ENCODE measurements around the gene OTOF. TPM values are rescaled to one million over a fixed set of nuclear protein-coding genes. Genes with fewer than 3 reads are reported as not detected.

The OTOF gene
- total RNA-seq, 6 experiments from 2014 or later: 0.06 to 0.12 TPM; not detected in 4

DNA sequence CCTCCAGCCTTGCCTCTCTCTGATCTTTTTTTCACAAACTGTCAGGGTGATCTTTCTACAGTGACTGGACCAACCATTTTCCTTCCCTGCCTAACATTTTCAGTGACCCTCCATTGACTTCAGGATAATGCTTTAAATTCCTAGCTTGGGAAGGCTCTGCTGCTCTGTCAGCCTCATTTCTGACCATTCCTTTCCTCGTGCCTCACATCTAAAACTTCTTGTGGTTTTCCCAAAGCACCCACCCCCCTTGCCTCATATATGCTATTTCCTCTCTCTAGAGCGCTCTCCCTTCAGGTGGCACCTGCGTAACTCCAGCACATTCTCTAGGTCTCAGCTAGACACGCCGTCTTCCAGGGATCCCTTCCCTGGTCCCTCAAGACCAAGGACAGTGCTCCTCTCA lies 39.0 kb downstream of the OTOF start:
- no peak overlapping the region for H3K27ac ChIP-seq
- no peaks in the 10 kb centered on the region for H3K4me1 ChIP-seq
- TF ChIP-seq, protein P1, sequence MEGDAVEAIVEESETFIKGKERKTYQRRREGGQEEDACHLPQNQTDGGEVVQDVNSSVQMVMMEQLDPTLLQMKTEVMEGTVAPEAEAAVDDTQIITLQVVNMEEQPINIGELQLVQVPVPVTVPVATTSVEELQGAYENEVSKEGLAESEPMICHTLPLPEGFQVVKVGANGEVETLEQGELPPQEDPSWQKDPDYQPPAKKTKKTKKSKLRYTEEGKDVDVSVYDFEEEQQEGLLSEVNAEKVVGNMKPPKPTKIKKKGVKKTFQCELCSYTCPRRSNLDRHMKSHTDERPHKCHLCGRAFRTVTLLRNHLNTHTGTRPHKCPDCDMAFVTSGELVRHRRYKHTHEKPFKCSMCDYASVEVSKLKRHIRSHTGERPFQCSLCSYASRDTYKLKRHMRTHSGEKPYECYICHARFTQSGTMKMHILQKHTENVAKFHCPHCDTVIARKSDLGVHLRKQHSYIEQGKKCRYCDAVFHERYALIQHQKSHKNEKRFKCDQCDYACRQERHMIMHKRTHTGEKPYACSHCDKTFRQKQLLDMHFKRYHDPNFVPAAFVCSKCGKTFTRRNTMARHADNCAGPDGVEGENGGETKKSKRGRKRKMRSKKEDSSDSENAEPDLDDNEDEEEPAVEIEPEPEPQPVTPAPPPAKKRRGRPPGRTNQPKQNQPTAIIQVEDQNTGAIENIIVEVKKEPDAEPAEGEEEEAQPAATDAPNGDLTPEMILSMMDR (IDR thresholded peaks at IDR 0.05): no peak
- no peak for TF ChIP-seq POLR2A (IDR thresholded peaks at IDR 0.05)
- H3K36me3 ChIP-seq: no peaks in the 10 kb centered on the region
- 64% methylated on average over 5 of the region's 5 CpGs for WGBS (ENCODE audit: insufficient coverage, low coverage, low lambda C conversion rate, missing lambda C conversion rate)
- H3K27me3 ChIP-seq: no peaks in the 10 kb centered on the region
- H3K9me3 ChIP-seq: no peaks in the 10 kb centered on the region
- intact Hi-C loops (cut with DNase I): no loop called here
- ATAC-seq (no peak), DNase-seq (peak in 1 of 3 donors; percentile 27)
- no peak overlapping the region for H3K4me3 ChIP-seq

DNA sequence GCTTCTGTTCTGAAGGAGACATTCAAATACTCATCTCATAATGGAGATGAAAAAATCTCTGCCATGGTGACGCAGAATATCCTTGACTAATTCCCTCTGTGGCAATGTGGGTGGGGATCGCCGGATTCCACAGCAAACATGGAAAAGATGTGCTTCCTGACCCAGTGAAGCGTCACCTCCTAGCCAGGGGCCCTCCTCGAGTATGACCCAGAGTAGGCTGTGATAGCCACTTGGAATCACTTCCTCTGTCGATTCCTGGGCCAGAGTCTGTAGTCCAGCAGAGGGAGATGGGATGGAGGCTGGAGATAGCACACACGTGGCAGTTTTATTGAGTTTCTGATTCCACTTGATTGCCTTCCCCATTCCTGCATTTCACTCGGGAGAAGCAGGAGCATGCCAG lies 39.4 kb downstream of the OTOF start:
- ATAC-seq: no peak
- Histone ChIP-seq H3K9me3 (no peaks in the 10 kb centered on the region), H3K27ac (no peak overlapping the region), H3K4me3 (no peak overlapping the region), H3K27me3 (no peaks in the 10 kb centered on the region), H3K36me3 (no peaks in the 10 kb centered on the region), H3K4me1 (no peaks in the 10 kb centered on the region)
- intact Hi-C loops (cut with DNase I): no loop called here
- no peak for TF ChIP-seq POLR2A (IDR thresholded peaks at IDR 0.05)
- TF ChIP-seq, protein P1 (IDR thresholded peaks at IDR 0.05): no peak
- WGBS (ENCODE audit: insufficient coverage, low coverage, low lambda C conversion rate, missing lambda C conversion rate): 52% methylated on average over 6 of the region's 8 CpGs
- DNase-seq: peak in 1 of 3 donors; percentile 16

DNA sequence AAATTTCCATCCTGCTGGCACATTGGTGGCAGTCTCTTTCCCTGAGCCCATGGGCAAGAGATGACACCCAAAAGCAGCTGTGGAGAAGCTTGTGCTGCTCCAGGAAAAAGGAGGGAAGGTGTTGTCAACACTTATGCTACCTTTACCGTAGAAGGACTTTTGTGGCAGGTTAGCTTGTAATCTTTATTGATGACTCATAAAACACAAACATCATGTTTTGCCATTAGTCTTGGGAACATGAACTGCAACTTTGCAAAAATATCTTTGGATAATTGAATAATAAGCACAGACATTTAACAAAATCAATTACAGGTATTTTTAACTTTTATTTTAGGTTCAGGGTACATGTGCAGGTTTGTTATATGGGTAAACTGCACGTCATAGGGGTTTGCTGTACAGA lies 42.8 kb downstream of the OTOF start:
- Histone ChIP-seq H3K27me3 (no peaks in the 10 kb centered on the region), H3K4me3 (no peak overlapping the region), H3K27ac (no peak overlapping the region), H3K36me3 (no peaks in the 10 kb centered on the region), H3K9me3 (no peaks in the 10 kb centered on the region), H3K4me1 (no peaks in the 10 kb centered on the region)
- DNase-seq: no peak
- TF ChIP-seq, protein P1 (IDR thresholded peaks at IDR 0.05): no peak
- TF ChIP-seq POLR2A (IDR thresholded peaks at IDR 0.05): no peak
- 64% methylated on average over 1 of the region's 2 CpGs for WGBS (ENCODE audit: insufficient coverage, low coverage, low lambda C conversion rate, missing lambda C conversion rate)
- ATAC-seq: no peak
- intact Hi-C loops (cut with DNase I): no loop called here

DNA sequence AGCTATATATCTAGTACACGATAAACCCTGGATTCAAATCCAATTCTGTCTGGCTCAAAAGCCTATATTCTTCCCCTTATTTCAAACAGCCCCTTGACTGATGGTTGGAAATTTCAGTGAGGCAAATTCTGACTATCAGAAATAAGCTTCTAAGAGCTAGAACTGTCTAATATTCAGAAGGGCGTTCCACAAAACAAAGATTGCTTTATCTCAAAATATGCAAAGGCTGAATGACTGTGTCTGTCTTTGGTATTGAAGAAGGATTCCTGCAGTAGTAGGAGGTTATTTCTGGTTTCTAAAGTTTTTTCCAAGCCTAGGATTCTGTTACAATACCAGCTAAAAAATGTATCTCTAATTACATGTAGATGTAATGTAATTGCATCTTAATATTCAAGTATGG lies 45.1 kb downstream of the OTOF start:
- no peak for ATAC-seq
- 66% methylated on average over 2 of the region's 2 CpGs for WGBS (ENCODE audit: insufficient coverage, low coverage, low lambda C conversion rate, missing lambda C conversion rate)
- H3K4me3 ChIP-seq: no peak overlapping the region
- DNase-seq: no peak
- H3K27ac ChIP-seq: no peak overlapping the region
- no peaks in the 10 kb centered on the region for H3K4me1 ChIP-seq
- intact Hi-C loops (cut with DNase I): no loop called here
- H3K36me3 ChIP-seq: no peaks in the 10 kb centered on the region
- TF ChIP-seq, protein P1 (IDR thresholded peaks at IDR 0.05): no peak
- no peak for TF ChIP-seq POLR2A (IDR thresholded peaks at IDR 0.05)
- H3K27me3 ChIP-seq: no peaks in the 10 kb centered on the region
- no peaks in the 10 kb centered on the region for H3K9me3 ChIP-seq

DNA sequence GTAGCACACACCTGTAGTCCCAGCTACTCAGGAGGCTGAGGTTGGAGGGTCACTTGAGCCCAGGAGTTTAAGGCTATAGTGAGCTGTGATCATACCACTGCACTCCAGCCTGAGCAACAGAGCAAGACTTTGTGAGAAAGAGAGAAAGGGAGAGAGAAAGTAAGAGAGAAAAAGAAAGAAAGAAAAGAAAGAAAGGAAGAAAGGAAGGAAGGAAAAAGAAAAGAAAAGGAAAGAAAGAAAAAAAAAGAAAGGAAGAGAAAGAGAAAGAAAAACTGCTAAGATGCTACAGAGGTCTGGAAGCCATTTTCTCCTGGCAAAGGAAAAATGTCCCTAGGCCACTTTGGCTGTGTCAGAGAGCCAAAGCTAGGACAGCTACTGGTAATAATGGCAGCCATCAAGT lies 45.6 kb downstream of the OTOF start:
- Histone ChIP-seq H3K36me3 (no peaks in the 10 kb centered on the region), H3K4me1 (no peaks in the 10 kb centered on the region)

More for the DNA sequence above, 45.6 kb downstream of the OTOF start:
- Histone ChIP-seq H3K4me3 (no peak overlapping the region), H3K27ac (no peak overlapping the region), H3K9me3 (no peaks in the 10 kb centered on the region), H3K27me3 (no peaks in the 10 kb centered on the region)
- TF ChIP-seq POLR2A (IDR thresholded peaks at IDR 0.05): no peak
- TF ChIP-seq, protein P1 (IDR thresholded peaks at IDR 0.05): no peak
- intact Hi-C loops (cut with DNase I): no loop called here
- DNase-seq: no peak
- ATAC-seq: no peak
